Measurements from ENCODE around the gene TOE1. TPM values are rescaled to one million over a fixed set of nuclear protein-coding genes. Genes with fewer than 3 reads are reported as not detected.

The TOE1 gene
- 8.4 and 13.6 TPM in 2 replicates for total RNA-seq (ENCODE audit: low replicate concordance)

GRCh38 chr1:45339789-45340558, at the start of gene TOE1, which contains the start of gene MUTYH:
TOE1 (plus strand) TSS chr1:45340170; CDS start chr1:45340253, 83 bp downstream.
MUTYH (minus strand) TSS chr1:45340440; CDS start chr1:45334505, 5,935 bp downstream.

GRCh38 chr1:45326627-45327623, 13.0 kb upstream of the TOE1 start, which contains the start of gene HPDL:
HPDL (plus strand) TSS chr1:45326895; CDS start chr1:45327149, 254 bp downstream.

Other genes starting within 250 kb of the TOE1 start
- 0.23 and 0.68 TPM in 2 replicates for gene ZSWIM5, start 133.6 kb upstream of the TOE1 start, total RNA-seq (ENCODE audit: low replicate concordance)
- 0.12 and 1.1 TPM in 2 replicates for gene HPDL, start 13.3 kb upstream of the TOE1 start, total RNA-seq (ENCODE audit: low replicate concordance)
- 11.4 and 18.7 TPM in 2 replicates for gene MUTYH, start 270 bp downstream of the TOE1 start, total RNA-seq (ENCODE audit: low replicate concordance)
- gene TESK2, start 151.0 kb downstream of the TOE1 start, total RNA-seq (ENCODE audit: low replicate concordance) = 1.4 and 2.6 TPM in 2 replicates
- gene CCDC163, start 159.9 kb downstream of the TOE1 start, total RNA-seq (ENCODE audit: low replicate concordance) = 0.60 and 0.70 TPM in 2 replicates
- gene MMACHC, start 160.1 kb downstream of the TOE1 start, total RNA-seq (ENCODE audit: low replicate concordance) = 1.3 and 1.7 TPM in 2 replicates
- 317 and 521 TPM in 2 replicates for gene PRDX1, start 181.7 kb downstream of the TOE1 start, total RNA-seq (ENCODE audit: low replicate concordance)
- 207 and 237 TPM in 2 replicates for gene AKR1A1, start 210.7 kb downstream of the TOE1 start, total RNA-seq (ENCODE audit: low replicate concordance)
- 33.9 and 34.9 TPM in 2 replicates for gene NASP, start 243.9 kb downstream of the TOE1 start, total RNA-seq (ENCODE audit: low replicate concordance)